H1 (cell line): ENCODE results near the gene MAP2K7. TPM values are rescaled to one million over a fixed set of nuclear protein-coding genes. Genes with fewer than 3 reads are reported as not detected.

Source experiments
- CTCF ChIA-PET: fragments of 300-600 bp; sonication (Branson Sonifier 250); formaldehyde crosslinking; loops from one replicate; lab custom pipeline; 2021; ENCODE audit not compliant: partially characterized antibody; lab: Charles Lee
- POLR2A ChIA-PET: fragments of 300-600 bp; sonication (Branson Sonifier 250); formaldehyde crosslinking; loops from one replicate; lab custom pipeline; 2021; ENCODE audit warnings: inconsistent platforms; ENCODE audit not compliant: partially characterized antibody; lab: Charles Lee
- DNase-seq, 2 experiments: peaks; one replicate each; pipeline versions ENCODE4 v3.0.0 to v3.0.0-alpha.2; 2010 to 2022; ENCODE audit warnings: low spot score in 2 of 2, low read depth in 1 of 2, mixed read lengths in 1 of 2
- FAIRE-seq: peaks from 2 replicates; lab custom pipeline; 2011; peaks lifted over from hg19 to GRCh38; lab: Jason Lieb, UNC
- H2AFZ ChIP-seq: 2 replicates; pipeline ENCODE4 v1.8.1; 2012; ENCODE audit warnings: low read length, inconsistent platforms
- H2AK5ac ChIP-seq: 2 replicates; pipeline ENCODE4 v1.6.1; 2013; ENCODE audit warnings: low read depth, low read length
- H2BK120ac ChIP-seq: replicated peaks from 2 replicates; pipeline ENCODE3; 2013; ENCODE audit warnings: low read depth, low read length, inconsistent platforms
- H2BK12ac ChIP-seq: 2 replicates; pipeline ENCODE4 v1.6.1; 2013; ENCODE audit warnings: low read depth, low read length
- H2BK15ac ChIP-seq: 2 replicates; pipeline ENCODE4 v1.6.1; 2013; ENCODE audit warnings: low read length
- H2BK20ac ChIP-seq: 2 replicates; pipeline ENCODE4 v1.6.1; 2013; ENCODE audit warnings: low read length
- H2BK5ac ChIP-seq: 2 replicates; pipeline ENCODE4 v1.6.1; 2013; ENCODE audit warnings: low read depth, low read length
- H3K14ac ChIP-seq: 2 replicates; pipeline ENCODE4 v1.6.1; 2013; ENCODE audit warnings: inconsistent platforms; ENCODE audit not compliant: insufficient read length
- H3K18ac ChIP-seq: 2 replicates; pipeline ENCODE4 v1.6.1; 2013; ENCODE audit warnings: low read length; ENCODE audit errors: extremely low read depth
- H3K23ac ChIP-seq: 2 replicates; pipeline ENCODE4 v1.6.1; 2013; ENCODE audit warnings: inconsistent platforms; ENCODE audit not compliant: insufficient read length
- H3K23me2 ChIP-seq: 2 replicates; pipeline ENCODE4 v1.6.1; 2013; ENCODE audit warnings: low read depth, low read length
- H3K27ac ChIP-seq: 2 replicates; pipeline ENCODE4 v1.6.1; 2011; ENCODE audit warnings: low read depth, low read length, inconsistent platforms
- H3K27me3 ChIP-seq, 4 experiments: replicated peaks in 1 of 4; 1 replicate in 1 of 4; 2 replicates in 3 of 4; pipeline versions ENCODE4 v1.6.1 to v1.8.1; 2011 to 2013; ENCODE audit warnings: low read length in 3 of 4, mild to moderate bottlenecking in 3 of 4, inconsistent platforms in 2 of 4, mixed read lengths in 2 of 4, moderate library complexity in 1 of 4; ENCODE audit not compliant: control insufficient read depth in 3 of 4, insufficient read depth in 3 of 4; ENCODE audit errors: extremely low read depth in 1 of 4
- H3K36me3 ChIP-seq, 4 experiments: 2 replicates each; pipeline versions ENCODE4 v1.6.1 to v1.8.1; 2011 to 2013; ENCODE audit warnings: mild to moderate bottlenecking in 4 of 4, low read length in 3 of 4, moderate library complexity in 2 of 4, control low read depth in 1 of 4, inconsistent platforms in 1 of 4; ENCODE audit not compliant: insufficient read depth in 4 of 4, control insufficient read depth in 2 of 4
- H3K4ac ChIP-seq: replicated peaks from 2 replicates; pipeline ENCODE3; 2013; ENCODE audit warnings: low read length, low read depth, mixed read lengths, inconsistent platforms; ENCODE audit not compliant: insufficient read length
- H3K4me1 ChIP-seq, 4 experiments: replicated peaks in 1 of 4; 1 replicate in 1 of 4; 2 replicates in 3 of 4; pipeline versions ENCODE4 v1.6.1 to v1.8.1; 2011 to 2013; ENCODE audit warnings: low read length in 3 of 4, inconsistent platforms in 2 of 4, mixed read lengths in 1 of 4; ENCODE audit not compliant: insufficient read depth in 4 of 4, control insufficient read depth in 3 of 4
- H3K4me2 ChIP-seq, 2 experiments: 2 replicates each; pipeline versions ENCODE4 v1.6.1 to v1.8.1; 2011 to 2013; ENCODE audit warnings: low read depth in 2 of 2, low read length in 2 of 2, control low read depth in 1 of 2, inconsistent platforms in 1 of 2, mild to moderate bottlenecking in 1 of 2; ENCODE audit not compliant: insufficient read depth in 1 of 2
- H3K4me3 ChIP-seq, 4 experiments: fragments of 200-600, 300-600 bp in 1 of 4; sonication (generic), shearing (Covaris generic), sonication (Bioruptor Twin) in 1 of 4; 2 replicates each; pipeline versions ENCODE4 v1.5.1 to v1.8.1; 2011 to 2016; ENCODE audit warnings: low read length in 4 of 4, low read depth in 3 of 4, control low read depth in 2 of 4, inconsistent platforms in 2 of 4, mild to moderate bottlenecking in 2 of 4, mixed read lengths in 1 of 4, moderate library complexity in 1 of 4; ENCODE audit not compliant: insufficient read depth in 2 of 4; ENCODE audit errors: extremely low read depth in 1 of 4
- H3K56ac ChIP-seq: replicated peaks from 2 replicates; pipeline ENCODE3; 2013; ENCODE audit warnings: low read depth, mild to moderate bottlenecking, mixed read lengths, low read length, inconsistent platforms; ENCODE audit not compliant: insufficient read length
- H3K79me1 ChIP-seq: 2 replicates; pipeline ENCODE4 v1.6.1; 2013; ENCODE audit warnings: low read depth, low read length, control low read depth
- H3K79me2 ChIP-seq, 2 experiments: 2 replicates each; pipeline versions ENCODE4 v1.6.1 to v1.8.1; 2012 to 2013; ENCODE audit warnings: low read length in 2 of 2, mild to moderate bottlenecking in 2 of 2, inconsistent platforms in 1 of 2; ENCODE audit not compliant: insufficient read depth in 2 of 2, control insufficient read depth in 1 of 2
- H3K9ac ChIP-seq, 4 experiments: replicated peaks in 1 of 4; 1 replicate in 1 of 4; 2 replicates in 3 of 4; pipeline versions ENCODE4 v1.6.1 to v1.8.1; 2011 to 2013; ENCODE audit warnings: low read depth in 3 of 4, low read length in 3 of 4, control low read depth in 2 of 4, mild to moderate bottlenecking in 2 of 4, moderate library complexity in 2 of 4, inconsistent platforms in 1 of 4; ENCODE audit errors: extremely low read depth in 1 of 4
- H3K9me3 ChIP-seq, 2 experiments: 2 replicates each; pipeline versions ENCODE4 v1.6.1 to v1.8.1; 2012 to 2013; ENCODE audit warnings: mild to moderate bottlenecking in 2 of 2, moderate library complexity in 2 of 2, control low read depth in 1 of 2, inconsistent platforms in 1 of 2, low read depth in 1 of 2, low read length in 1 of 2, mixed read lengths in 1 of 2; ENCODE audit not compliant: insufficient read depth in 2 of 2
- H4K20me1 ChIP-seq, 2 experiments: replicated peaks in 1 of 2; 2 replicates each; pipeline versions ENCODE3 to v1.8.1; 2011 to 2013; ENCODE audit warnings: inconsistent platforms in 2 of 2, low read length in 2 of 2, mild to moderate bottlenecking in 1 of 2; ENCODE audit not compliant: insufficient read depth in 2 of 2, control insufficient read depth in 1 of 2
- H4K5ac ChIP-seq: 2 replicates; pipeline ENCODE4 v1.6.1; 2013; ENCODE audit warnings: low read length, low read depth, mixed read lengths, inconsistent platforms; ENCODE audit not compliant: insufficient read length
- H4K8ac ChIP-seq: 2 replicates; pipeline ENCODE4 v1.8.0; 2013; ENCODE audit warnings: mild to moderate bottlenecking, moderate library complexity, low read length, inconsistent platforms; ENCODE audit not compliant: insufficient read depth; ENCODE audit errors: extremely low read depth
- H4K91ac ChIP-seq: replicated peaks from 2 replicates; pipeline ENCODE3; 2013; ENCODE audit warnings: low read length, mixed read lengths, inconsistent platforms; ENCODE audit not compliant: insufficient read length
- CTCF ChIP-seq, 3 experiments: IDR thresholded peaks; 1 replicate in 2 of 3; 2 replicates in 1 of 3; pipeline versions ENCODE4 v1.5.1 to v1.6.1; 2011; ENCODE audit warnings: low read length in 3 of 3, mild to moderate bottlenecking in 3 of 3, inconsistent platforms in 2 of 3, low read depth in 1 of 3, moderate library complexity in 1 of 3; ENCODE audit not compliant: insufficient read depth in 1 of 3; ENCODE audit errors: control extremely low read depth in 1 of 3
- EZH2 ChIP-seq: fragments of 200-600 bp; sonication (generic); IDR thresholded peaks from 2 replicates; pipeline ENCODE4 v1.7.1; 2012; ENCODE audit warnings: low read depth, mild to moderate bottlenecking, moderate library complexity, low read length, inconsistent platforms; ENCODE audit not compliant: severe bottlenecking
- KDM1A ChIP-seq: fragments of 200-600, 300-600 bp; sonication (generic); IDR thresholded peaks from 2 replicates; pipeline ENCODE4 v1.7.1; 2016; ENCODE audit warnings: mild to moderate bottlenecking, low read length, borderline replicate concordance
- PHF8 ChIP-seq: fragments of 200-600 bp; sonication (generic); conservative IDR thresholded peaks from 2 replicates; pipeline ENCODE4 v1.7.1; 2012; ENCODE audit warnings: low read depth, mild to moderate bottlenecking, inconsistent platforms, low read length, moderate library complexity
- SIN3A ChIP-seq, 2 experiments: IDR thresholded peaks in 1 of 2; conservative IDR thresholded peaks in 1 of 2; 2 replicates each; pipeline ENCODE4 v1.6.1; 2011 to 2012; ENCODE audit warnings: low read length in 2 of 2, improper control_type of control experiment in 1 of 2, low read depth in 1 of 2, mild to moderate bottlenecking in 1 of 2
- SUZ12 ChIP-seq: fragments of 200-600 bp; sonication (generic); IDR thresholded peaks from 2 replicates; pipeline ENCODE4 v1.6.1; 2012; ENCODE audit warnings: mild to moderate bottlenecking, inconsistent platforms, low read length, moderate library complexity, mixed read lengths
- WGBS, 2 experiments: shearing (Covaris generic) in 1 of 2; methylation state at CpG; one replicate each; pipeline versions ENCODE4 v1.1.6 to v1.1.7; 2013 to 2015; ENCODE audit warnings: low lambda C conversion rate in 2 of 2, mixed read lengths in 2 of 2, inconsistent platforms in 1 of 2, low coverage in 1 of 2, missing lambda C conversion rate in 1 of 2; ENCODE audit not compliant: insufficient replicate concordance in 2 of 2, insufficient coverage in 1 of 2, insufficient read length in 1 of 2; ENCODE audit errors: extremely low coverage in 1 of 2, missing lambda C conversion rate in 1 of 2; 5-methylcytosine and 5-hydroxymethylcytosine counted together
- polyA plus RNA-seq, 7 experiments: library from polyadenylated mRNA; depleted of rRNA in 3 of 7; stranded (reverse) in 5 of 7; unstranded in 2 of 7; fragments of >200 nt in 5 of 7; fragments of 200-250 nt in 2 of 7; gene quantifications; 1 replicate in 5 of 7; 2 replicates in 1 of 7; 4 replicates in 1 of 7; pipeline versions ENCODE4 v1.2.1 to v1.2.3, GENCODE V29; 2011 to 2013; ENCODE audit warnings: missing spikeins in 2 of 7, mixed read lengths in 2 of 7
- total RNA-seq: library from RNA; stranded (reverse); fragmentation: NEBNext Ultra II Directional; extraction: Animal tissue kit (Norgen Biotek cat#: 25700); gene quantifications from 2 replicates; pipeline ENCODE4 v1.2.1, GENCODE V29; 2021

The MAP2K7 gene
- total and polyA plus RNA-seq, 2 of the 8 experiments (the other 6 are each of a cell fraction or from before 2014, with no cell fraction given), result 8.9 to 38.3 TPM

GRCh38 chr19:7917267-7918061 is 13.8 kb downstream of the MAP2K7 start:
- Histone ChIP-seq H4K8ac (peak overlapping the region; percentile 78), H3K18ac (peak overlapping the region; percentile 71; the same call in 1 of the 2 replicates), H3K27ac (no peak overlapping the region), H3K79me1 (no peaks in the 10 kb centered on the region), H3K9me3 (no peaks in the 10 kb centered on the region), H3K36me3 (peaks cover 0 to 4% (median 0%) of the 10 kb centered on the region in 4 experiments; a peak in 1 of 8 replicates), H2BK20ac (no peak overlapping the region), H3K23ac (no peak overlapping the region), H2BK5ac (no peak overlapping the region; the same call in 1 of the 2 replicates), H3K23me2 (peaks cover 21% of the 10 kb centered on the region), H3K56ac (no peak overlapping the region), H3K14ac (no peak overlapping the region), H4K91ac (no peak overlapping the region), H2BK15ac (peak overlapping the region; percentile 31; the same call in 1 of the 2 replicates), H3K27me3 (peaks cover 17 to 45% (median 39%) of the 10 kb centered on the region in 4 experiments; a peak in 6 of 7 replicates), H3K4ac (no peak overlapping the region), H4K20me1 (peaks cover 5 to 7% of the 10 kb centered on the region in 2 experiments), H3K4me2 (peak overlapping the region; percentile 86 to 94), H2BK12ac (0 out of 2 replicates have a peak overlapping the region, but pooled peaks have one; percentile 60), H2AK5ac (no peak overlapping the region), H2AFZ (no peak overlapping the region), H3K79me2 (no peaks in the 10 kb centered on the region), H3K4me3 (peak overlapping the region; percentile 30 to 64 (median 48)), H3K9ac (peak overlapping the region in 1 of 4 experiments; percentile 27; a peak in 2 of 7 replicates), H4K5ac (no peak overlapping the region), H3K4me1 (peaks cover 0 to 20% (median 12%) of the 10 kb centered on the region in 4 experiments; a peak in 5 of 7 replicates), H2BK120ac (no peak overlapping the region)
- FAIRE-seq, result no peak
- WGBS, 2 experiments, result 2% methylated on average over 55 of the region's 71 CpGs; no CpG with 5 or more reads in 1 of the 2 experiments
- POLR2A ChIA-PET, result interaction anchor here (0.6 to 10.6 kb wide), 16 partner anchors 9 to 60 kb away, joined by 3 to 106 read pairs (median 4); partner anchors contain the start of genes CTXN1, LRRC8E and MAP2K7
- CTCF ChIA-PET, result interaction anchor here (0.6 to 9.0 kb wide), 19 partner anchors 9 to 238 kb away, joined by 3 to 112 read pairs (median 4); partner anchors contain the start of genes MAP2K7, PRR36 and TIMM44
- peak in 1 of 2 experiments; percentile 86 for DNase-seq
- TF ChIP-seq PHF8, result 0 out of 2 replicates have a peak, but pooled peaks have one; percentile 11
- TF ChIP-seq KDM1A, result no peak
- peak in 1 of 2 experiments; percentile 40; a peak in 1 of 4 replicates for TF ChIP-seq SIN3A (conservative IDR thresholded peaks at IDR 0.05 in 1 of 2, IDR thresholded peaks at IDR 0.05 in 1 of 2; ENCODE audit: low read depth in 1 of 2, low read length in 2 of 2)
- peak; percentile 70 to 81 (median 74) for TF ChIP-seq CTCF (IDR thresholded peaks at IDR 0.05; ENCODE audit: control extremely low read depth in 1 of 3, insufficient read depth in 1 of 3, low read depth in 1 of 3, low read length in 3 of 3)
- TF ChIP-seq EZH2, result peak; percentile 46
- peak; percentile 64 for TF ChIP-seq SUZ12
